Cardiac muscle cell (in vitro differentiated cells and primary cell): ENCODE results near the gene SLCO2A1. TPM values are rescaled to one million over a fixed set of nuclear protein-coding genes. Genes with fewer than 3 reads are reported as not detected.
A peak's percentile ranks its signal among the peaks of the same experiment; 100 is the strongest.

ENCODE experiments used
- DNase-seq, 2 donors: peaks; one replicate each; pipeline versions ENCODE4 v3.0.0 to v3.0.0-alpha.2; 2010 to 2017; ENCODE audit warnings: low read depth in 1 of 2, low spot score in 1 of 2
- H3K27ac ChIP-seq: fragments of 200-600 bp; sonication (generic); 2 replicates; pipeline ENCODE4 v1.5.1; 2016
- H3K27me3 ChIP-seq: fragments of 200-600 bp; sonication (generic); 2 replicates; pipeline ENCODE4 v1.6.0; 2016; ENCODE audit warnings: control low read depth
- H3K36me3 ChIP-seq: fragments of 200-600 bp; sonication (generic); 2 replicates; pipeline ENCODE4 v1.5.1; 2016; ENCODE audit warnings: control low read depth
- H3K4me1 ChIP-seq: fragments of 200-600 bp; sonication (generic); 2 replicates; pipeline ENCODE4 v1.8.1; 2017; ENCODE audit warnings: low read depth, mild to moderate bottlenecking, mixed run types
- H3K4me3 ChIP-seq: fragments of 200-600 bp; sonication (generic); 2 replicates; pipeline ENCODE4 v1.5.1; 2016; ENCODE audit warnings: mild to moderate bottlenecking
- H3K9me3 ChIP-seq: fragments of 200-600 bp; sonication (generic); 2 replicates; pipeline ENCODE4 v1.5.1; 2017; ENCODE audit warnings: low read depth, mild to moderate bottlenecking, control low read depth
- CTCF ChIP-seq: IDR thresholded peaks from 2 replicates; pipeline ENCODE4 v1.5.1; 2012; ENCODE audit warnings: low read depth, mild to moderate bottlenecking, low read length
- polyA plus RNA-seq: library from polyadenylated mRNA; unstranded; fragments of >200 nt; fragmentation: Nextera tagmentation; extraction: Ambion mirVana; gene quantifications from 2 replicates; pipeline ENCODE4 v1.2.1, GENCODE V29; 2016
- total RNA-seq: library from RNA; depleted of rRNA; stranded (reverse); fragments of >200 nt; gene quantifications from 2 replicates; pipeline ENCODE4 v1.2.3, GENCODE V29; 2016

Gene SLCO2A1
- total and polyA plus RNA-seq, 2 experiments from 2014 or later = 5.1 to 6.1 TPM

- H3K4me3 ChIP-seq = no peak overlapping the region
- H3K36me3 ChIP-seq = no peaks in the 10 kb centered on the region
- no peaks in the 10 kb centered on the region for H3K4me1 ChIP-seq
- H3K27ac ChIP-seq = no peak overlapping the region
- H3K27me3 ChIP-seq = peaks cover 4% of the 10 kb centered on the region
- TF ChIP-seq CTCF = no peak
- no peak for DNase-seq
- peaks cover 4% of the 10 kb centered on the region for H3K9me3 ChIP-seq
These were observed 114.7 kb downstream of the SLCO2A1 start for GRCh38 chr3:133914839-133915600.

GRCh38 chr3:133910422-133910821, 119.3 kb downstream of the SLCO2A1 start:
- H3K27me3 ChIP-seq = peaks cover 5% of the 10 kb centered on the region
- DNase-seq = no peak
- no peak overlapping the region for H3K4me3 ChIP-seq
- no peaks in the 10 kb centered on the region for H3K9me3 ChIP-seq
- peak; percentile 14 for TF ChIP-seq CTCF
- H3K36me3 ChIP-seq = no peaks in the 10 kb centered on the region
- H3K27ac ChIP-seq = no peak overlapping the region
- no peaks in the 10 kb centered on the region for H3K4me1 ChIP-seq

- Histone ChIP-seq H3K27me3 (peaks cover 17% of the 10 kb centered on the region), H3K9me3 (no peaks in the 10 kb centered on the region), H3K36me3 (no peaks in the 10 kb centered on the region), H3K27ac (no peak overlapping the region), H3K4me3 (no peak overlapping the region), H3K4me1 (no peaks in the 10 kb centered on the region)
- no peak for DNase-seq
- TF ChIP-seq CTCF = no peak
These were observed 124.3 kb downstream of the SLCO2A1 start for GRCh38 chr3:133905376-133905775.

GRCh38 chr3:133901847-133902246, 127.9 kb downstream of the SLCO2A1 start:
- no peak for DNase-seq
- H3K27ac ChIP-seq = no peak overlapping the region
- no peaks in the 10 kb centered on the region for H3K4me1 ChIP-seq
- H3K9me3 ChIP-seq = no peaks in the 10 kb centered on the region
- H3K4me3 ChIP-seq = no peak overlapping the region
- no peaks in the 10 kb centered on the region for H3K36me3 ChIP-seq
- TF ChIP-seq CTCF = no peak
- peaks cover 52% of the 10 kb centered on the region for H3K27me3 ChIP-seq

- TF ChIP-seq CTCF = peak; percentile 12
- Histone ChIP-seq H3K9me3 (no peaks in the 10 kb centered on the region), H3K4me1 (no peaks in the 10 kb centered on the region), H3K27me3 (peaks cover 60% of the 10 kb centered on the region), H3K36me3 (no peaks in the 10 kb centered on the region), H3K4me3 (no peak overlapping the region), H3K27ac (no peak overlapping the region)
- DNase-seq = no peak
These were observed 128.6 kb downstream of the SLCO2A1 start for GRCh38 chr3:133901083-133901482.
